Sigmoid colon (tissue), 3 donors: ENCODE measurements around the gene DSCAM.

Experiments
- CTCF ChIP-seq, 4 experiments: fragments of 450-650 bp in 3 of 4; fragments of 200-600 bp in 1 of 4; IDR thresholded peaks; one replicate each; pipeline ENCODE4 v1.5.1; 2016 to 2019; ENCODE audit warnings: antibody characterized with exemption in 4 of 4, mild to moderate bottlenecking in 3 of 4, moderate library complexity in 2 of 4
- POLR2A ChIP-seq, 2 donors: fragments of 450-650 bp; IDR thresholded peaks; one replicate each; pipeline ENCODE4 v1.6.1; 2016; ENCODE audit warnings: antibody characterized with exemption in 2 of 2, mild to moderate bottlenecking in 2 of 2, moderate library complexity in 2 of 2

GRCh38 chr21:40421121-40421520, 425.8 kb downstream of the DSCAM start:
- TF ChIP-seq CTCF (IDR thresholded peaks at IDR 0.05) (no peak), POLR2A (IDR thresholded peaks at IDR 0.05) (no peak)
